Non-pigmented ciliary epithelial cell (primary cell): ENCODE data around the gene MTHFD1.
A peak's percentile ranks its signal among the peaks of the same experiment; 100 is the strongest.

Experiments used
- DNase-seq: peaks from one replicate; pipeline ENCODE4 v3.0.0-alpha.2; 2010; ENCODE audit warnings: low read depth

MTHFD1 gene

DNA sequence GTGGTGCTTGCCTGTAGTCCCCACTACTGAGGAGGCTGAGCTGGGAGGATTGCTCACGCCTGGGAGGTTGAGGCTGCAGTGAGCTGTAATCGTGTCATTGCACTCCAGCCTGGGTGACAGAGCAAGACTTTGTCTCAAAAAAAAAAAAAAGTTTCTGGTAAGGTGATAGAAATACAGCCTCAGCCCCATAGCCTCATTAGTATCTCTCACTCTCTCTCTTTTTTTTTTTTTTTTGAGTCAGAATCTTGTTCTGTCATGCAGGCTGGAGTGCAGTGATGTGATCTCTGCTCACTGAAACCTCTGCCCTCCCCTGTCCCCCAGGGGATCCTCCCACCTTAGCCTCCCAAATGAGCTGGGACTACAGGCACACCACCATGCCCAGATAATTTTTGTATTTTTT is 19.2 kb downstream of the MTHFD1 start:
- DNase-seq: no peak

DNA sequence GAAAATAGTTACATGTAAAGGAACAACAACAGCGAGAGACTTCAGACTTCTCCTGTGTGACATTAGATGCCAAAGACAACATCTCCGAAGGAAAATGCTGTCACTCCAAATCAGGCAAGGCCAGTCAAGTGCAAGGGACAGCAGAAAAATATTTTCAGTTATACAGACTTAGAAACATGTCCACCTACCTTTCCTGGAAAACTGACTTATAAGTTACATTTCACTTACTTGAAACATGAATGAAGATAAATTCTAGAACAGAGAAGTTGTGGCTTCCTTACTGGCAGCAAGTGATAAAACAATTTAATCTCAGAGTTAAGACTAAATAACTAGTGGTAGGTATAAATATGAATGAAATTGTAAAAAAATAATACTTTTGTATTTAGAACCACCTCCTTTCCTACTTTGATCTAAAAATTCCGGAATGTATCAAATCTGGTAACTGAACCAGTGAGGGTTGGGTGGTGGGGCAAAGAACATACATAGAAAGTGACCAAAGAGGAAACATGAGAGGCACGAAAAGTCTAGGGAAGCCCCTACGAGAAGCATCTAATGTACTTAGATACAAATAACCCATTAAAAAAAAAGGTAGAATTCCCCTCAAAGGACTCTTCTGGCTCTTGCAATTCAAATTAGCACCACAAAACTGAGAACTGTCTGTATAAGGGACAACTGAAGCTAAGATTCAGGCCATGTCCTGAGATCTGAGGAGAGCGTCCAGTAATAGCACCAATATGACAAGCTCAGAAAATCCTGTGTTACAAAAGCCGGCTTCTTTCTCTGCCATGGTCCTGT is 21.2 kb downstream of the MTHFD1 start:
- DNase-seq: no peak

DNA sequence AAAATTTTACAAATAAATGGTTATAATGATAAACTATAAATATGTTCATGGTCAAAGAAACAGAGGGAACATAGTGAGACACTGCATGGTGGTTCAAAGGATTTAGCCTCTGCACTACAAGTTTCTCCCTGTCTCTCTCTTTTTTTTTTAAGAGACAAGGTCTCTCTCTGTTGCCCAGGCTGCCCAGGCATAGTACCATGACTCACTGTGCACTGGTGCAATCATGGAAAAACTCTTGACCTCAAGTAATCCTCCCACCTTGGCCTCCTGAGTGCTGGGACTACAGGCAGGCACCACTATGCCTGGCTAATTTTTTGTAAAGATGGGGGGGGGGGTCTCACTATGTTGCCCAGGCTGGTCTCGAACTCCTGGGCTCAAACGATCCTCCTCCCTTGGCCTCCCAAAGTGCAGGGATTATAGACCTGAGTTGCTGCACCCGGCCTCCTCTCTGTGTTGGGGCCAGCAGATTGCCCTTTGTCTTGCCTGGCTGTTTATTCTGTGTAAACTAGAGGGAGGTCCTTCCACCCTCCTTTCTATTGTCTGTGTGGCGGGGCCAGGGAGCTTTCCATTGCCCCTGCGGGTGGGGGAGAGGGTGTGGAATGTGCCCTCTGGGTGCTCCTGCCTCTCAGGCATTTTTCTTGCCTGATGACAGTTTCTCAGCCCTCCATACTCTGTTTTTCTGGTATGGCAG is 22.1 kb downstream of the MTHFD1 start:
- no peak for DNase-seq

DNA sequence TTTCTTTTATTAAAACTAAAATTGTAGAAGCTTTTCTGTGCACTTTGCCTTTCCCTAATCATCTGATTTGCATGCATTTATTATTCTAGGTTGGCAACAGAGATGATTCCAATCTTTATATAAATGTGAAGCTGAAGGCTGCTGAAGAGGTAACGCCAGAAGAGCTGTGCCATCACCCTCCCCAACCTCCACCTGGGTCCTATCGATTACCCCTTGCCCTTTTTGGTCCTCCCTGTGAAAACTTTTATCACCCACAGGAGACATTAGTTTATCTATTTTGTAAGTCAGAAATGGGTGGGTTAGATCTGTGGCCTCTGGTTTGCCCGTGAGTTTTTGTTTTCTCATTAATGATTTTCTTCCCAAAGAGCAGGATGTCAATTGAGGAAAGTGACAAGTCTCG is 22.8 kb downstream of the MTHFD1 start:
- no peak for DNase-seq

DNA sequence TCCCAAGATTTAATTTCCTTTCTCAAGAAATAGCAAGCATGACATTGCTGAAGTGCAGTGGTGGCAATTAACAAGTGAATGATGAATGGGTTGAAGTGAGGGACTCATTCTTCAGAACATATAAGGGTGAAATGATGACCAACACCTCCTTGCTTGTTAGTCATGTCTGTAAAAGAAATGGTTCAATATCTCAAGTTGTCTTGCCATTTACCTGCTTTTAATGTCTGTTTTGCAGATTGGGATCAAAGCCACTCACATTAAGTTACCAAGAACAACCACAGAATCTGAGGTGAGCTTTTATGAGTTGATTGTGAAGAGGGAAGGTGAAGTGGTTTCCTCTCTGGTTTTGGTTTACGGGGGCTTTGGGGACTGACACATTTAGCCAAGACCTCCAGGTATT is 24.1 kb downstream of the MTHFD1 start:
- no peak for DNase-seq

DNA sequence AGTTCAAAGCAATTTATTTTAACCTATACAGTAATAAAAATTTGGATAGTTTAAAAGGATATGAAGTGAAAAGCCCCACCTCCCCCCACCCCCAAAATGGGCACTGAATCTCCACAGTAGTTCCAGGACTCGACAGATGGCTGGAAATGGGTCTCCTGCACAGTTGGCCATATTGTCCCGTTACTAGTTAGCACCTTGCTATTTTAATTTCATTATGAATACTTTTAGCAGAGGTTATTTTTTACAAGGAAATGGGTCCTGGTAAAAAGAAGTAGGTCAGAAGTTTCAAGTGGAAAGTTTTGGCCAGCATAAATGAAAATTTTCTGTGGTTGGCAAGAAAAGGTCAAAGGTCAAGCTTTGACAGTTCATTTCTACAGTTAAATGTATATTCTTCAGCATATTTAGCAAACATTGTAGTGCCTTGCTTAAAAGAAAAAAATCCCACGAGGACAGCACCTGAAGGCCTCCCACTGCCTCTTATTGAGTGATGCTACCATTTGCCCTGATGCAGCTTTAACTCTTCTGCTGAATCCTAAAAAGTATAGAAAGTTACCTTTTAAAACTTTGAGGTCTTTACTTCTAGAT is 28.3 kb downstream of the MTHFD1 start:
- DNase-seq: no peak

DNA sequence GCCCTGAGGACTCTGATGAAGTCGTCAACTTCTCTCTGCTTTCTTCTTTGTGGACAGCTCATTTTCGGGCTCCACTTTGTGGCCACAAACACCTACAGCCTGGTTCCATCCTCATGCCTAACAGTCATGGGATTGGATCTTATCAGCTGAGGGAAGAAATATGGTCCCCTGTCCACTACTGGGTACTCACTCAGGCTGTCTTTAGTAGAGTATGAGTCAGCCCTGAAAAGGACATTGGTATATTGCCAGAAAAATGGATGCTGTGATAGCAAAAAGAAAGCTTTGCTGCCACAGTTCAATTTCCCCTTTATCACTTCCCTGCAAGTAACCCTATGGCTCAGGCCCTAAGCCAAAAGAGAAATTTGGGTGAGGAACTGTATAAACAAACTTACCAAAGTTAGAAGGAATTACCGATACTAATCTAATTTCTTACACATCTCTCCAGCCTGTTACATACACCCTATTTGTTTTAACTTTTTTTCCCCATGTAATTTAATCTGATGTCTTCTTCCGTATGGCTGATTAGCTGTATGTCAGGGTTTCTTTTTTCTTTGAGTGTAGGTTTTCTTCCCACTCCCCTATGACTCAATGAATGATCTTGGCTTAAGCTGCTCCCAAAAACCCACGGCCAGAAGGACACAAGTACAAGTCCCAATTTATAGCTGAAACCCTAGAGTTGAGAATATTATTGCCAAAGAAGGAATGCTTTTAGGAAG is 29.1 kb downstream of the MTHFD1 start:
- no peak for DNase-seq

DNA sequence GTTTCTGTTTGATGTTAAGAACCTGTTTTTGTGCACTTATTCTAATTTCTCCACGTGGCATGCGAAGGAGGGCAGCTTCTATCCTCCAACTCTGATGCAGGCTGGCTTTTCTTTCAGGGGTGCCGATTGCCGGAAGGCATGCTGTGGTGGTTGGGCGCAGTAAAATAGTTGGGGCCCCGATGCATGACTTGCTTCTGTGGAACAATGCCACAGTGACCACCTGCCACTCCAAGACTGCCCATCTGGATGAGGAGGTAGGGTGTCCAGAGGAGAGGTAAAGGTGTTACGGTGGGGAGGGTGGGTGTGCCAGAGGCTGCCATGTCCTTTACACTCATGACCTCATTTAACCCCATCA is 29.6 kb downstream of the MTHFD1 start:
- no peak for DNase-seq

DNA sequence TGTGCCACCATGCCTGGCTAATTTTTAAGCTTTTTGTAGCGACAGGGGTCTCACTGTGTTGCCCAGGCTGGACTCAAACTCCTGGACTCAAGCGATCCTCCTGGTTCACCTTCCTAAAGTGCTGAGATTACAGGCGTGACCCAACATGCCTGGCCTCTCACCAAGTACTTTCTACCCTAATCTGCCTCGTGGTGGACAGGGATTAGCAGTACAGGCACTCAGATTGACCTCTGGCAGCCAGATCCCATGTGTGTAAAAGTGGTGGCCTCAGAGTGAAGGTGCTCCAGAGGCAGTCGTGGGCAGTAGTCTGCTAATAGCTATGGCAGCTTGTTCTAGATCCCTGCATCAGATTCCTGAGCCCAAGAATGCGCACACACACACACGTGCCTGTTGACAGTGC is 30.9 kb downstream of the MTHFD1 start:
- DNase-seq: no peak

DNA sequence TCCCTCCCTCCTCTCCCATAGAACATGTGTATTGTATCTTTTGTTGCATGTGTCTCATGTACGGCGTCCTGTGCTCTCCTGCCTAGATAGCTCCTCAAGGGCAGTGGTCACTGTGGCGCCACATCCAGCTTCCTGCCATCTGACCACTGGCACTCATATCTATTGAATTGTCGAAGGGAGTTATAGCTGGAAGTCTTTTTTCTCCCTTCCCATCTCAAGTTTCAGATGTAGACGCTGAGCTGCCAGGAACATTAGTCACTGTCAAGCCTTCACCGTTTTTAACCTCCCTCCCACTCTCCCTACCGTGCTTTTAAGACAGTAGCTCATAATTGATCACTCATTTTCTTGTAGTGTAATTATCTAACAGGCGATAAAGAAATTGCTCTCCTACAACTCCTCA is 33.0 kb downstream of the MTHFD1 start:
- DNase-seq: no peak

DNA sequence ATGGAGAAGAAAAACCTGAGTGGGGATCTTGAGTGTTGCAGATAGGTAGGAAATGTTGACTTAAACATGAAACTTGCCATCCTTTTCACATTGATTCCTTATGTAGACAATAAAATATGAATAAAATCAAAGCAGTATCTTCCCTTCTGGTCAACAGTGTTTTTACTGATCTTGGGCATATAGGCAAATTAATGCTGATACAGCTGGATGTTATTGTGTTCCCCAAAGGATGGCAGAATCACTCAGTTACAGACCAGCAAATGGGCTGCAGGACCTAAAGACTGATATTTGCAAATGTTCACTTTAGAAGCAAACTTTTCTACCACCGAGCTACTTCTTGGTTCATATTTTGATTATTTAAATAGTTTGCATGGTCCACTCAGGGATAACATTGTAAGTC is 33.9 kb downstream of the MTHFD1 start:
- DNase-seq: no peak

DNA sequence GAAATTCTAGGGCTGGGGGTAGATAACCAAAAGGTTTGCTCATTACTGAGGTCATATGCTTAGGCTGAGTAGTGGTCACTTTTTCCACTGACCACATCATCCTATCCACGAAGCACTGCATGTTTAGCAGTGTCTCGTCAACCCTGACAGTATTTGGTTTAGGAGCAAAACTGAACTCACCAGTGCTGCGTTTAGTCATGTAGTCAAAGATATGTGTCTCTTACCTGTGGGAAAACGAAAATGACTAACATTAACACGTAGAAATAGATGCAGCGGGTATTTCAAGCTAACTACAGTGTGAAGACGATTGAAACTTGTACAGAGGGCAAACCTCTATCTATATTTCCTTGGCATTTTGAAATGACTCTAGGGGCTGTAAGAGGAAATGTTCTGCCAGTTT is 34.6 kb downstream of the MTHFD1 start:
- DNase-seq: no peak

DNA sequence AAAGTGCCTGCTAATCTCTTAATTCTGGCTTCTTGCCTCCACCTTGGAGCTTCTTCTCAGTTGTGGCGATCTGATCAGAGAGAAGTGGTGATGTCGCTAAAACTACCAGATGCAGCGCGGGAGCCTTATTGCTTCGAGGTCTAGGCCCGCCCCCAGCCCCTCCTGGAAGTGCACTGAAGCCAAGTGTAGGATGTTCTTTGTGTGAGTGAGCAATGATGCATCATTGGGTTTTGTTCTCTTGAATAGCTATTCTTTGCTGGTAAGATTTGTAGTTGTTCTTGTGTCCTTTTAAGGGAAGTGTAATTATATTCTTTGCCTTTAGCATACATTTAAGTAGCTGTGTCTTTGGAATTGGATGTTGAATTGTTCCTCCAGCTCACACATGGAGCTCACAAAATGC is 35.8 kb downstream of the MTHFD1 start:
- no peak for DNase-seq

DNA sequence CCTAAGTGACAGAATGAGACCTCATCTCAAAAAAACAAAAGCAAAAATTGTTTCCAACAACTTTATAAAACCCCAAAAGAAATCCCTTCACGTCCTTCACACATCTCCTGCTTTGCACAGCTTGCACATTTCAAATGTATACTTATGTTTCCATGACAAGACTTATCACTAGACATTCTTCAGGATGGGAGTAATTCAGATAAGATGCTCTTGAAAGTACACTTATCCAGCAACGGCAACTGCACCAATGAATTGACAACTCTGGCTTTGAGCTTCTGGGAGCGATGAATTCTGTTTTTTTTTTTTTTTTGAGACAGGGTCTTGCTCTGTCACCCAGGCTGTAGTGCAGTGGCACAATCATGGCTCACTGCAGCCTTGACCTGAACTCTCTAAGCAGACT is 46.4 kb downstream of the MTHFD1 start:
- DNase-seq: no peak

DNA sequence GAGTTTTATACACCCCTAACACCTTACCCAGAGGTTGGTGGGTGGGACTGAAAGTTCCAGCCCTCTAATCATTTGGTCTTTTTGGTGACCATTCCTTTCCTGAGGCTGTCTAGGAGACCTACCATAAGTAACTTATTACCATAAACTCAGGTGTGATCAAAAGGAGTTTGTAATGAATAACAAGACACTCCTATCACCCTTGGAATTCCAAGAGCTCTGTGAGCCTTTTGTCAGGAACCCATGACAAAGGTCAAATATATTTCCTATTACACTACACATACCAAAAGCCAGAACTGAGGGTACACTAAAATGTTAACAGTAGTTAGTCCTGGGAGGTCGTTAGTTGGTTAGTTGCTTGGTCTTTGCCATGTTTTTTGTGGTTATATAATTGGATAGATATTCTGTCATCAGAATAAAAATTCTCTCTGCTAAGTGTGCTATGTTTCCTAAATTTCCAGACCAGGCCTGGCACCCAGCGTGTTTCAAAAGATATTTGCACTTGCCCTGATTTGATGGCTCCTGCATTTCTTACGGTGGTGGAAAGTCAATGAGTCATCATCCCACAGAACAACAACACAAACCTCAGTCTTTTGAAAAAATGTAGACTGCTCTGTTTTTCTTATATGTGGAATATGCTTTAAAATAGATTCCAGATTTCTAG is 50.2 kb downstream of the MTHFD1 start:
- DNase-seq: peak; percentile 83

DNA sequence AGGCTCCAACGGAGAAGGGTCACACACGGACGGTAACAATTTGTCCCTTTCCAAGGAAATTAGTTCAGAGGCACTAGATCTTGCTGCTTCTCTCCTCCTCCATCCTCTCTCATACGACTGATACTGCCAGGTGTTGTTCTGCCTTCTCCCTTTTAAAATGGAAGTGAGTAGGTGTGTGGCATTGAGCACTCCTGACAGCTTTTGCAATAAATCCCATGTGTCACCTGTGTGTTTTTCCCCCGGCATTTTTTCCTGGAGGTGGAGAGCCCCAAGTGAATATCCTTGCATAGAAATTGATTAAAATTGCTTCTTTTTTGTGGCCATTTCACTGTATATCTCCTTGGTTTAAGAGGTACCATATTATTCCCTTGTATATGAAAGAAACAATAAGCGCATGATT is 51.0 kb downstream of the MTHFD1 start:
- DNase-seq: no peak

DNA sequence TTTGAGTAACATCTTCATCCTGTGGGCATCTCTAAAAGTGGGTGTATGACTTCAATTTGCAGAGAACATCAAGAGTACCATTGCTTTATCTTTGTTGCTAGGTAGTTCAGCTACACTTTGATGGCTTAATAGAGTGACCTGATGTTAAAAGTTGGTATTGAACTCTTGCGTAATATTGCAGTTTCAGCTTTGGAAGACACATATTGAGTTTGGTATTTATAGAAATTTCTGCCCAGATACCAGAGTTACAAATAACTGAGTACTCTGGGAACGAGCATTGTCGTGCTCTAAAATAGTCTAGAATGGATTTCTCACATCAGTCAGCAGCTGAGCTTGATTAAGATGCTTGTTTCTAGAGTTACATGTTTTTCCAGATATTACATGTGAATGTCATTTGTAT is 52.3 kb downstream of the MTHFD1 start:
- no peak for DNase-seq

DNA sequence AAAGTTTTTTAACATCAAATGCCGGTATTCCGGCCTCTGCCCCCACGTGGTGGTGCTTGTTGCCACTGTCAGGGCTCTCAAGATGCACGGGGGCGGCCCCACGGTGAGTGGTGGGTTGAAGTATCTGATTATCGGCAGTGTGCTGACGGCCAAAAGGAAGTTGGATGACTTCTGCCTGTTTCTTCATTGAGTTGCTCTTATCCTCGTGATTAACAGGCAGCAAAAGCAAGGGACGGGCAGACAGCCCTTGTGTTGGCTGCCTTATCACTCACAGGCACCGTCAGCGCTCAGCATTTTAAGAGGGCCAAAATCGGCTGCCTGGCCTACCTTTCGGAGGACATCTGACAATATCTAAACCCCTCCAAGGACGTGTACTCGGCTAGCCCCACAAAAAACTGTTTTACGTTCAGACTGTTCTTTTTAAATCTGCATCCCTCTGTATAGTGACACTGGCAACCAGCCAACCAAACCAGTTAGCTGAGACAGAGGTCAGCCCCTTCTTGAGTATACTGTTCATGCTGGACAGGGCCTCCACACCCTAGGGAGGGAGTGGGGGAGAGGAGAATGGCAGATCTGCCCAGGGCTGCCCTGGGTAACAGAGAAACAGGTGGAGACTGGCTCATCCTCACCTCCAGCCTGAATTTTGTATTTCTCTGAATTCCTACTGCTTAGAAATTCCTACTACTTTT is 54.3 kb downstream of the MTHFD1 start:
- no peak for DNase-seq

DNA sequence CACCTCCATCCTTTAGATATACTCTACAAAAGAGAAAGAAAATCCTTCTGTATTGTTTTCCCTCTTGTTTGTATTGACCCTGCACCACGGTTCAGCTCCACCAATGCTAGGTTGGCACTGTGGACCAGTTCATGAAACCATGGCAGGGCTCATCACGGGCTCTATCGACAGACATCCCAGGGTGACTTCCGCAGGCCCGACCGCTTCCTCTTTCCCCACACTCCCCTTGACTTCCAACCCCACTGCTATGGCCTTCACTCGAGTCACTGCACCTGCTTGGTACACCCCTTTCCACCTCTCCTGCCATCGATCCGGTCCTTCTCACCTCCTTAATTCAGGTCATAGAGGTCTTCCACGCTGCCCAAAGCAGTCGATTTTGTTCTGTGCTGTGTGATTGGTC is 56.0 kb downstream of the MTHFD1 start:
- DNase-seq: no peak

DNA sequence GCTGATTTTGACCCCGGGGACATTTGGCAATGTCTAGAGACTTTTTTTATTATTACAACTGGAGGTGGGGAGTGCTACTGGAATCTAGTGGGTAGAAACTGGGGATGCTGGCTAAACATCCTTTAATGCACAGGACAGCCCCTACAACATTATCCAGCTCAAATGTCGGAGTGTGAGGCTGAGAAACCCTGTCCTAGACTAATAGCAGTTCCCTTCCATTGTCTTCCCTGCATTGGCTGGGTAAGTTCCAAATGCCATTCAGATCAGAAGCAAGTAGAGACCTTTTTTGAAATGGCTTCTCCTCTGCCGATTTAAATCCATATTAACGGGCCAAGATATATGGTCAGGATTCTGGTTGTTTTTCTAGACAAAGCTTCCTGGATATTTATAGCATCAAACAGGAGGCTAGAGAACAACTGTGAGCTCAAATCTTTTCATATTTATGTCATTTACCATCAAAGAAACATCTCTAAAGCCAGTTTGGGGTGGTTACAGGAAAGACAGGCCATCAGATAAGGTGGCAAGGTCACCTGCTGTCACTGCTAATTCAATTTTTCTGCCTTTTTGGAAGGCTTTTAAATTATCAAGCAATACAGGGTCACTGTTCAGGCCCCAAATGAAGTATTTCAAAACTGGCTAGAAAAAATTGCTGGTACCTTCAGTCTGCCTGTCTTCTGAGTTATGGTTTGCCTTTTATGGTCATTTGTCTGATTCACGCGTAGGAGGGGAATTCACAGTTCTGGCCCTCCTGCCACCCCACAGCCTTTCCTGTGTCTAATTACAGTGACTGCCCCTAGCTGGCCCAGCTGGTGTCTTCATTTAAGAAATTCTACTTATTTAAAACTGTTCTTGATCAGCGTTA is 57.1 kb downstream of the MTHFD1 start:
- peak; percentile 81 for DNase-seq
